Caco-2 (cell line): ENCODE measurements around the gene SURF4. TPM values are rescaled to one million over a fixed set of nuclear protein-coding genes. Genes with fewer than 3 reads are reported as not detected.
"Not testable (repeated sequence)": the region's sequence is repeated elsewhere in the genome, so short reads cannot be mapped to it uniquely, and the experiment has no call there.

Experiments used
- BruUV-seq: library from RNA; stranded (reverse); fragments of 400-500 nt; replicated peaks from 2 replicates; lab custom pipeline; 2021; lab: Mats Ljungman, UMichigan
- CTCF ChIA-PET: fragments of 300-600 bp; sonication (Branson Sonifier 250); formaldehyde crosslinking; loops from one replicate; lab custom pipeline; 2022; ENCODE audit warnings: antibody characterized with exemption; lab: Charles Lee
- POLR2A ChIA-PET: fragments of 300-600 bp; sonication (Branson Sonifier 250); formaldehyde crosslinking; loops from one replicate; lab custom pipeline; 2022; ENCODE audit warnings: antibody characterized with exemption; lab: Charles Lee
- DNase-seq, 2 experiments: peaks; one replicate each; pipeline versions ENCODE4 v3.0.0 to v3.0.0-alpha.2; 2020 to 2022
- H3K27me3 ChIP-seq: replicated peaks from 2 replicates; pipeline ENCODE4 v1.6.0; 2011; ENCODE audit warnings: low read length; ENCODE audit not compliant: control insufficient read depth, insufficient read depth
- H3K36me3 ChIP-seq: 2 replicates; pipeline ENCODE4 v1.5.1; 2011; ENCODE audit warnings: low read length; ENCODE audit not compliant: control insufficient read depth, insufficient read depth
- H3K4me1 ChIP-seq: fragments of 250-450 bp; sonication (Bioruptor Pico); 2 replicates; pipeline ENCODE4 v1.5.1; 2020; ENCODE audit warnings: mild to moderate bottlenecking
- H3K4me3 ChIP-seq: 2 replicates; pipeline ENCODE4 v1.5.1; 2011; ENCODE audit warnings: low read depth, mild to moderate bottlenecking, control low read depth, low read length
- H3K9me3 ChIP-seq: fragments of 250-450 bp; sonication (Bioruptor Pico); 2 replicates; pipeline ENCODE4 v1.5.1; 2020; ENCODE audit warnings: mild to moderate bottlenecking, moderate library complexity
- H3K27ac Mint-ChIP-seq: one replicate; pipeline ENCODE4 v1.8.0; 2022; ENCODE audit warnings: mixed read lengths; ENCODE audit not compliant: unreplicated experiment
- H3K27me3 Mint-ChIP-seq: one replicate; pipeline ENCODE4 v1.8.0; 2022; ENCODE audit warnings: mixed read lengths; ENCODE audit not compliant: insufficient read depth, unreplicated experiment
- H3K36me3 Mint-ChIP-seq: one replicate; pipeline ENCODE4 v1.8.0; 2022; ENCODE audit warnings: mild to moderate bottlenecking, mixed read lengths; ENCODE audit not compliant: insufficient read depth, unreplicated experiment
- H3K4me1 Mint-ChIP-seq: one replicate; pipeline ENCODE4 v1.8.0; 2022; ENCODE audit warnings: low read depth, mixed read lengths; ENCODE audit not compliant: unreplicated experiment
- H3K4me3 Mint-ChIP-seq: one replicate; pipeline ENCODE4 v1.8.0; 2022; ENCODE audit warnings: mild to moderate bottlenecking, moderate library complexity, mixed read lengths; ENCODE audit not compliant: unreplicated experiment
- H3K9me3 Mint-ChIP-seq: one replicate; pipeline ENCODE4 v1.8.0; 2022; ENCODE audit warnings: mixed read lengths; ENCODE audit not compliant: unreplicated experiment
- CTCF ChIP-seq, 2 experiments: fragments of 200-600 bp in 1 of 2; IDR thresholded peaks; 1 replicate in 1 of 2; 2 replicates in 1 of 2; pipeline versions ENCODE4 v1.5.1 to v1.8.0; 2011 to 2022; ENCODE audit warnings: antibody characterized with exemption in 1 of 2, control low read depth in 1 of 2, inconsistent platforms in 1 of 2, low read depth in 1 of 2, low read length in 1 of 2, mild to moderate bottlenecking in 1 of 2, moderate library complexity in 1 of 2; ENCODE audit not compliant: insufficient read depth in 1 of 2, severe bottlenecking in 1 of 2, unreplicated experiment in 1 of 2
- intact Hi-C: fragments of 100-400 bp; cut with micrococcal nuclease; formaldehyde crosslinking; loops from one replicate; pipeline ENCODE4 v1.10.0; 2022; ENCODE audit not compliant: unreplicated experiment
- total RNA-seq: library from RNA; stranded (reverse); gene quantifications from 2 replicates; pipeline ENCODE4 v1.2.3, GENCODE V29; 2022

SURF4 gene
- total RNA-seq, 1 experiment from 2014 or later: 239 TPM

- CTCF ChIA-PET: interaction anchor here (1.0 to 1.4 kb wide), 2 partner anchors 19 to 63 kb away, joined by 3 to 5 read pairs; partner anchors contain the start of gene CACFD1
- peaks cover 2% of the 10 kb centered on the region for H3K36me3 Mint-ChIP-seq
- no peaks in the 10 kb centered on the region for H3K9me3 Mint-ChIP-seq
- peak in 1 of 2 experiments; percentile 37 for TF ChIP-seq CTCF (IDR thresholded peaks at IDR 0.05; ENCODE audit: insufficient read depth in 1 of 2, low read depth in 1 of 2, low read length in 1 of 2, severe bottlenecking in 1 of 2, unreplicated experiment in 1 of 2)
- POLR2A ChIA-PET: no interaction called here
- no peak overlapping the region for H3K4me3 ChIP-seq
- no peaks in the 10 kb centered on the region for H3K27me3 Mint-ChIP-seq
- H3K4me1 Mint-ChIP-seq: no peaks in the 10 kb centered on the region
- BruUV-seq: no TSS peak
- no peaks in the 10 kb centered on the region for H3K36me3 ChIP-seq
- no peak overlapping the region for H3K4me3 Mint-ChIP-seq
- H3K4me1 ChIP-seq: peaks cover 4% of the 10 kb centered on the region; the same call in 1 of the 2 replicates
- H3K27me3 ChIP-seq: no peaks in the 10 kb centered on the region
- intact Hi-C loops: no loop called here
- no peaks in the 10 kb centered on the region for H3K9me3 ChIP-seq
- DNase-seq: peak in 1 of 2 experiments; percentile 51
- H3K27ac Mint-ChIP-seq: no peak overlapping the region
These were observed 21.1 kb upstream of the SURF4 start for GRCh38 chr9:133396952-133397351.

GRCh38 chr9:133394687-133395271 lies 18.9 kb upstream of the SURF4 start:
- Histone ChIP-seq H3K4me3 (no peak overlapping the region), H3K36me3 (no peaks in the 10 kb centered on the region), H3K9me3 (no peaks in the 10 kb centered on the region), H3K4me1 (peaks cover 17% of the 10 kb centered on the region), H3K27me3 (no peaks in the 10 kb centered on the region)
- no peaks in the 10 kb centered on the region for H3K27me3 Mint-ChIP-seq
- ChIA-PET POLR2A (interaction anchor here (0.6 kb wide), 2 partner anchors 27 to 325 kb away, joined by 3 read pairs; no protein-coding TSS in a partner anchor), CTCF (interaction anchor here (0.9 kb wide), 1 partner anchor 19 kb away, joined by 3 read pairs; the partner anchor contains the start of gene STKLD1)
- peaks cover 2% of the 10 kb centered on the region for H3K4me1 Mint-ChIP-seq
- no peaks in the 10 kb centered on the region for H3K36me3 Mint-ChIP-seq
- TF ChIP-seq CTCF (IDR thresholded peaks at IDR 0.05; ENCODE audit: insufficient read depth in 1 of 2, low read depth in 1 of 2, low read length in 1 of 2, severe bottlenecking in 1 of 2, unreplicated experiment in 1 of 2): peak in 1 of 2 experiments; percentile 12
- H3K27ac Mint-ChIP-seq: no peak overlapping the region
- no peak overlapping the region for H3K4me3 Mint-ChIP-seq
- intact Hi-C loops: loop anchor here (2.0 kb wide), 1 partner anchor 38 kb away; the partner anchor contains the start of genes SURF1 and SURF2
- DNase-seq: no peak
- no TSS peak for BruUV-seq
- H3K9me3 Mint-ChIP-seq: no peaks in the 10 kb centered on the region

- Histone ChIP-seq H3K9me3 (no peaks in the 10 kb centered on the region), H3K36me3 (no peaks in the 10 kb centered on the region), H3K4me1 (peaks cover 17% of the 10 kb centered on the region), H3K27me3 (no peaks in the 10 kb centered on the region), H3K4me3 (no peak overlapping the region)
- ChIA-PET POLR2A (no interaction called here), CTCF (no interaction called here)
- intact Hi-C loops: no loop called here
- H3K9me3 Mint-ChIP-seq: no peaks in the 10 kb centered on the region
- TF ChIP-seq CTCF (IDR thresholded peaks at IDR 0.05; ENCODE audit: insufficient read depth in 1 of 2, low read depth in 1 of 2, low read length in 1 of 2, severe bottlenecking in 1 of 2, unreplicated experiment in 1 of 2): no peak
- H3K27me3 Mint-ChIP-seq: no peaks in the 10 kb centered on the region
- H3K27ac Mint-ChIP-seq: no peak overlapping the region
- H3K36me3 Mint-ChIP-seq: no peaks in the 10 kb centered on the region
- H3K4me3 Mint-ChIP-seq: no peak overlapping the region
- peaks cover 5% of the 10 kb centered on the region for H3K4me1 Mint-ChIP-seq
- no peak for DNase-seq
- no TSS peak for BruUV-seq
These were observed 17.5 kb upstream of the SURF4 start for GRCh38 chr9:133393399-133393798.

GRCh38 chr9:133392308-133392707 lies 16.4 kb upstream of the SURF4 start:
- BruUV-seq, H3K9me3 ChIP-seq, H3K4me1 Mint-ChIP-seq, intact Hi-C loops, H3K27me3 ChIP-seq, H3K27me3 Mint-ChIP-seq, H3K36me3 ChIP-seq, H3K36me3 Mint-ChIP-seq, DNase-seq, H3K9me3 Mint-ChIP-seq: not testable (repeated sequence)
- Histone ChIP-seq H3K4me1 (peaks cover 17% of the 10 kb centered on the region), H3K4me3 (peak overlapping the region; percentile 11)
- H3K27ac Mint-ChIP-seq: peak overlapping the region; percentile 29
- H3K4me3 Mint-ChIP-seq: peak overlapping the region; percentile 61
- CTCF ChIA-PET: interaction anchor here (0.6 to 0.7 kb wide), 3 partner anchors 33 to 67 kb away, joined by 3 to 5 read pairs (median 4); partner anchors contain the start of genes MED22 and RPL7A
- POLR2A ChIA-PET: interaction anchor here (0.6 to 0.7 kb wide), 3 partner anchors 14 to 154 kb away, joined by 5 to 9 read pairs (median 6); no protein-coding TSS in a partner anchor

GRCh38 chr9:133391449-133391848 lies 15.6 kb upstream of the SURF4 start:
- CTCF ChIA-PET, H3K9me3 Mint-ChIP-seq, H3K36me3 ChIP-seq, H3K27me3 Mint-ChIP-seq, H3K9me3 ChIP-seq, H3K36me3 Mint-ChIP-seq, H3K4me3 ChIP-seq, POLR2A ChIA-PET, BruUV-seq, H3K27me3 ChIP-seq, intact Hi-C loops, DNase-seq: not testable (repeated sequence)
- Mint-ChIP-seq H3K27ac (peak overlapping the region; percentile 29), H3K4me1 (peaks cover 12% of the 10 kb centered on the region), H3K4me3 (peak overlapping the region; percentile 61)
- H3K4me1 ChIP-seq: peaks cover 17% of the 10 kb centered on the region
